ENCODE measurements around the gene PRR16. TPM values are rescaled to one million over a fixed set of nuclear protein-coding genes. Genes with fewer than 3 reads are reported as not detected.

The PRR16 gene
- total RNA-seq, 4 donors from 2014 or later, result 8.3 to 12.1 (median 10.5) TPM

DNA sequence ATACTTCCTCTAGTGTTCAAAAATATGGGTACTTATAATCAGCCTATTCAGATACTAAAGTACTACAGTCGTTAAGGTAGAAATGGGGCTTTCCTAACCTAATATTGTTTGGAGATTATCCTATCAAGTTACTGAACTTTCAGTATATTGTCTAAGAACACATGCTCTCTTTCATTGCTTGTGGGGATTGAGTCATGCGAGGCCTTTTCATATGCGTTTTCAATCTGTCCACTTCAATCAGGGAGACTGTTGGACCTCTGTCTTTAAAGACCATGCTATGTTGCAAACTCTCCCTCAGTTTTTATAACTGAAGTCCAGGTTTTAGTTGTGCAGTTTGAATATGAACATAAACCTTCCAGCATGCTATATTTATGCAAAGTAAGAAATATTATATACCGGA lies 15.0 kb downstream of the PRR16 start:
- TF ChIP-seq, protein P1, sequence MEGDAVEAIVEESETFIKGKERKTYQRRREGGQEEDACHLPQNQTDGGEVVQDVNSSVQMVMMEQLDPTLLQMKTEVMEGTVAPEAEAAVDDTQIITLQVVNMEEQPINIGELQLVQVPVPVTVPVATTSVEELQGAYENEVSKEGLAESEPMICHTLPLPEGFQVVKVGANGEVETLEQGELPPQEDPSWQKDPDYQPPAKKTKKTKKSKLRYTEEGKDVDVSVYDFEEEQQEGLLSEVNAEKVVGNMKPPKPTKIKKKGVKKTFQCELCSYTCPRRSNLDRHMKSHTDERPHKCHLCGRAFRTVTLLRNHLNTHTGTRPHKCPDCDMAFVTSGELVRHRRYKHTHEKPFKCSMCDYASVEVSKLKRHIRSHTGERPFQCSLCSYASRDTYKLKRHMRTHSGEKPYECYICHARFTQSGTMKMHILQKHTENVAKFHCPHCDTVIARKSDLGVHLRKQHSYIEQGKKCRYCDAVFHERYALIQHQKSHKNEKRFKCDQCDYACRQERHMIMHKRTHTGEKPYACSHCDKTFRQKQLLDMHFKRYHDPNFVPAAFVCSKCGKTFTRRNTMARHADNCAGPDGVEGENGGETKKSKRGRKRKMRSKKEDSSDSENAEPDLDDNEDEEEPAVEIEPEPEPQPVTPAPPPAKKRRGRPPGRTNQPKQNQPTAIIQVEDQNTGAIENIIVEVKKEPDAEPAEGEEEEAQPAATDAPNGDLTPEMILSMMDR (IDR thresholded peaks at IDR 0.05; ENCODE audit: low read depth), result no peak

DNA sequence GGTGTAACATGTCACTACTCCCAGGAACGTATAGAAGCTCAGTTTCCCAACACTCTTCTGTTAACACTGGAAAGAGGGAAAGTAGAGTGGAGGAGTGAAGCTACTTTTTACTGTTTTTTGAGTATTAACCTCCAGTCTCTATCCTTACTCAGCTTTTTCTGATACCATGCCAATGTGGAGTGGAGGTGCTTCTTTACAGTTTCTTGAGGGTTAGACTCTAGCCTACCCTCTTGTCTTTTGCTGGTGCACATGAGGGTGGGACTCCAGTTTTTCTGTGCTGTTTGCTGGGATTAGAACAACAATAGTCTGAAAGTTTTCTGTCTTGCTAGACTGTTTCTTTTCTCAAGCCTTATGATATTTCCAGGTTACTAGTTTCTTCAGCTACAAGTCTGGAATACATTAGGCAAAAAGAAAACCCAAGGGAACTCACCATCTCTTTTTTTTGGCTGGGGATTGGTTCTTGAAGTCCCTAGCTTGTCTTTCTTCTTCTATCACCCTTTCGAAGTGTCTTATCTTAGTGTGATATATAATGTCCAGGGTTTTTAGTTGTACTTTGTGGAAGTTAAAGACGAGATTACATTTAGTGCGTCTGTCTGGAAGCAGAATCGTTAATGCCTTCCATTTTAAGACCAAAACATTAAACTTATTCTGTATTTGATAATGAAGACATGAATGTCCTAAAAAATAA lies 35.9 kb downstream of the PRR16 start:
- TF ChIP-seq, protein P1 (IDR thresholded peaks at IDR 0.05; ENCODE audit: low read depth), result no peak

DNA sequence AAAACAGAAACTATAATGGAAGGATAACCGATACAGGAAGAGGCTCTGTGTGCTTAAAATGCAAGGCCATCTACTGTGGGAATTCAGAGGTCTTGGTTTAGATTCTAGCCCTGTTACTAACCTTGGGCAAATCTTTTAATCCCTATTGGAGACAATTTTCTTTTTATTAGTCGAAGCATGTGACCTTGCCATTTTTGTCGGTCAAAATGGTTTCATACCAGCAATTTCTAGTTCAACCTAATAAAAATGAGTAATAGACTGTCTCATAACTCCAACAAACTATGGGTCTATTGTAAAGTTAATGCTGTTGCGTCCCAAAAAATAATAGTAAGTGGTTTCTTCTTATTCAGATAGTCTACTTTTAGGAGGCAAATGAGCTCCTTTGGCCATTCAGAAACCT lies 38.4 kb downstream of the PRR16 start:
- TF ChIP-seq, protein P1 (IDR thresholded peaks at IDR 0.05; ENCODE audit: low read depth), result no peak

DNA sequence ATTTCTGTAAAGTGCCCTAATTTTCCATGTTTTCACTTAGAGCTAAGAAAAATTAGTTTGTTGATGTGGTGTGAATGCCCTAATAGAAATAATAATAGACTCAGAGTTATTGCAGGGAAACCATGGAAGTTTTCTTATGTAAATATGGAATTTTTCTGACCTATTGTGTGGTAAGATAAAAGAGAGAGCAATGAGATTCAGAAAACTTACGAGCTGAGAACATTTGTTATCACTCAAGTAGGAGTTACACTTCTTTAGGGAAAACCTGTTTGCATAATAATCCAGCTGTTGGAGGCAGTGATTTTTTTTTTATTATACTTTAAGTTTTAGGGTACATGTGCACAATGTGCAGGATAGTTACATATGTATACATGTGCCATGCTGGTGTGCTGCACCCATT lies 39.2 kb downstream of the PRR16 start:
- TF ChIP-seq, protein P1 (IDR thresholded peaks at IDR 0.05; ENCODE audit: low read depth), result no peak

DNA sequence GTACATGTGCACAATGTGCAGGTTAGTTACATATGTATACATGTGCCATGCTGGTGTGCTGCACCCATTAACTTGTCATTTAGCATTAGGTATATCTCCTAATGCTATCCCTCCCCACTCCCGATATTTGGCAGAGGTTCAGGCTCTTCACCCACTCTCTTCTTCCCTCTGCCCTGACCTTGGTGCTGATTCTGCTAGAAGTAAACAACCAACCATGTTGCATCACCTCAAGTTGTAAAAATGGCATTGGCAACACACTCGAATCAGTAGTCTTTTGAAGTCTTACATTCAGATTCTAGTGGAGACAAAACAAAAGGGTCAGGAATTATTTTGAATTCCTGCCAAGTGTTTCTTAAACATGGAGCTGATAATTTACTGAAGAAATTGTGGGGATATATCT lies 40.0 kb downstream of the PRR16 start:
- TF ChIP-seq, protein P1 (IDR thresholded peaks at IDR 0.05; ENCODE audit: low read depth), result no peak

DNA sequence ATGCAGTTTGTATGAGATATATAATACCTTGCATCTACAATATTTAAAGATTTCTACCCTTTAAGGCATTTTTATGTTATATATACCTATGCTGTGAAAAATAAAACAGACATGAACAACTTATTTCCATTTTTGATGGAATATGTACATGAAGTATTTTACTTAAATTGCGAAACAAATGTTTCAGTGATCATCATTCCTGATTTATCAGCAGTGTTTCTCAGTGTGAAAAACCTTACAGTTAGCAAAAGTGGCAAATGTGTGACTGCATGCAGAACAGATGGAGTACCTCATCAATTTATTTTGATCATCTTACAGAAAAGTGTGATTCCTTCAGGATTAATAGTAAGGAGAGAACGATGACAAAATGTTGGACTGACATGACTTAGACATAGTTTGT lies 43.1 kb downstream of the PRR16 start:
- TF ChIP-seq, protein P1 (IDR thresholded peaks at IDR 0.05; ENCODE audit: low read depth), result no peak

DNA sequence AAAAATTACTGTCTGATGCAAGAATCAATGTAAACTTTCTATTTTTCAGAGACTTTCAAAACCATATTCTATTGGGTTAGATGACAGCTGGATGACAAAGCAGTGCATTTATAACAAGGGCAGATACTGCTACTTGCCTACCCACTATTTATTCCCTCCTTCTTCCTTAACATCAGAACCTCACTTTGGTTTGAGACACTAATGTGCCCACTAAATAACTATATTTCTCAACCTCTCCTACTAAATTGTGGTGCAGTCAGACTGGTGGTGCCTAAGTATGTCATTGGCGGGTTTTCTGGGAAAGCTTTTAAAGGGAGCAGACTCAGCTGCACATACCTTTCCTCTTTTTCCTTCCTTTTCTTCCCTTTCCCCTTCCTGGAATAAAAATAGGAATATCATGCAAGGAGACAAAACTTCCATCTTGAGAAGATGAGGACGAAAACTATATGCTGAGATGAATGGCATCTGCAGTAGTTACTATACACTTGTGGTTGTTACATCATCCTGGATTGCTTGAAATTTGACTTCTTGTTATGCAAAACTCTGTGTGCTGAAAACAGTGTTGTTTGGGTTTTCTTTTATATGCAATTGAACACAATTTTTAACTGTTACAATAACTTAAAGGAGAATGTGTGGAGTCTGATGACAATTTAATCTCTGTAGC lies 43.8 kb downstream of the PRR16 start:
- TF ChIP-seq, protein P1 (IDR thresholded peaks at IDR 0.05; ENCODE audit: low read depth), result no peak

All from subcutaneous adipose tissue (tissue), 4 donors.